ENCODE data around the gene NUDCD2.
A peak's percentile ranks its signal among the peaks of the same experiment; 100 is the strongest.
"Not testable (repeated sequence)": the region's sequence is repeated elsewhere in the genome, so short reads cannot be mapped to it uniquely, and the experiment has no call there.

The NUDCD2 gene

GRCh38 chr5:163415673-163416072 is 44.2 kb downstream of the NUDCD2 start:
- not testable (repeated sequence) for DNase-seq

- no peak for DNase-seq
Observed at GRCh38 chr5:163410505-163410904, 49.4 kb downstream of the NUDCD2 start.

- DNase-seq: no peak
Observed at GRCh38 chr5:163409384-163409783, 50.5 kb downstream of the NUDCD2 start.

- DNase-seq: peak; percentile 54
Observed at GRCh38 chr5:163408311-163408923, 51.5 kb downstream of the NUDCD2 start.

- DNase-seq: no peak
Observed at GRCh38 chr5:163407034-163407655, 52.8 kb downstream of the NUDCD2 start.

- no peak for DNase-seq
Observed at GRCh38 chr5:163404364-163405173, 55.3 kb downstream of the NUDCD2 start.

- DNase-seq: no peak
Observed at GRCh38 chr5:163402007-163402406, 57.9 kb downstream of the NUDCD2 start.

GRCh38 chr5:163401271-163401670 is 58.6 kb downstream of the NUDCD2 start:
- DNase-seq: no peak

- no peak for DNase-seq
Observed at GRCh38 chr5:163399923-163400322, 60.0 kb downstream of the NUDCD2 start.

GRCh38 chr5:163397354-163397753 is 62.5 kb downstream of the NUDCD2 start:
- DNase-seq: no peak

- not testable (repeated sequence) for DNase-seq
Observed at GRCh38 chr5:163396818-163397340, 63.0 kb downstream of the NUDCD2 start.

Measured in activated naive CD4-positive, alpha-beta T cell treated with anti-CD3 and anti-CD28 coated beads, Interleukin-2, amount 50 U/mL, for 16 hours (primary cell).